Spleen (tissue), 11 donors: ENCODE measurements around the gene SMG6. TPM values are rescaled to one million over a fixed set of nuclear protein-coding genes. Genes with fewer than 3 reads are reported as not detected.
A peak's percentile ranks its signal among the peaks of the same experiment; 100 is the strongest.

ENCODE experiments used
- DNase-seq: peaks from one replicate; pipeline ENCODE4 v3.0.0-alpha.2; 2020
- H3K27ac ChIP-seq, 8 donors: fragments of 200-600 bp; sonication (generic) in 7 of 8; 1 replicate in 4 of 8; 2 replicates in 4 of 8; pipeline versions ENCODE4 v1.5.0 to v1.8.0; 2016 to 2021; ENCODE audit warnings: inconsistent platforms in 4 of 8, mild to moderate bottlenecking in 4 of 8, moderate library complexity in 1 of 8
- H3K27me3 ChIP-seq, 7 donors: fragments of 200-600 bp; sonication (generic) in 6 of 7; replicated peaks in 1 of 7; 1 replicate in 4 of 7; 2 replicates in 3 of 7; pipeline versions ENCODE4 v1.5.0 to v1.8.0; 2016 to 2021; ENCODE audit warnings: inconsistent platforms in 3 of 7, mild to moderate bottlenecking in 1 of 7
- H3K36me3 ChIP-seq, 6 donors: fragments of 200-600 bp; sonication (generic) in 5 of 6; 1 replicate in 4 of 6; 2 replicates in 2 of 6; pipeline versions ENCODE4 v1.5.0 to v1.8.0; 2016 to 2021; ENCODE audit warnings: inconsistent platforms in 2 of 6
- H3K4me1 ChIP-seq, 6 donors: fragments of 200-600 bp; sonication (generic) in 5 of 6; 1 replicate in 3 of 6; 2 replicates in 3 of 6; pipeline versions ENCODE4 v1.5.0 to v1.8.0; 2016 to 2021; ENCODE audit warnings: inconsistent platforms in 3 of 6
- H3K4me3 ChIP-seq, 8 donors: fragments of 200-600 bp; sonication (generic) in 7 of 8; 1 replicate in 4 of 8; 2 replicates in 4 of 8; pipeline versions ENCODE4 v1.5.0 to v1.8.0; 2016 to 2021; ENCODE audit warnings: inconsistent platforms in 4 of 8, mild to moderate bottlenecking in 4 of 8, moderate library complexity in 2 of 8
- H3K9me3 ChIP-seq, 8 donors: fragments of 200-600 bp; sonication (generic) in 7 of 8; 1 replicate in 4 of 8; 2 replicates in 4 of 8; pipeline versions ENCODE4 v1.5.0 to v1.8.0; 2016 to 2021; ENCODE audit warnings: inconsistent platforms in 4 of 8
- CTCF ChIP-seq, 11 experiments: fragments of 200-600 bp in 7 of 11; fragments of 450-650 bp in 4 of 11; sonication (generic) in 4 of 11; IDR thresholded peaks in 8 of 11; conservative IDR thresholded peaks in 3 of 11; 1 replicate in 7 of 11; 2 replicates in 4 of 11; pipeline versions ENCODE4 v1.4.0 to v1.8.0; 2016 to 2021; ENCODE audit warnings: antibody characterized with exemption in 11 of 11, inconsistent platforms in 4 of 11, mild to moderate bottlenecking in 1 of 11
- POLR2A ChIP-seq, 3 donors: fragments of 450-650 bp; IDR thresholded peaks; one replicate each; pipeline ENCODE4 v1.5.1; 2017; ENCODE audit warnings: antibody characterized with exemption in 3 of 3, mild to moderate bottlenecking in 1 of 3
- POLR2AphosphoS5 ChIP-seq, 3 donors: sonication (generic); formaldehyde crosslinking; IDR thresholded peaks; one replicate each; pipeline ENCODE4 v1.5.1; 2017; ENCODE audit warnings: antibody characterized with exemption in 3 of 3
- WGBS, 5 donors: extraction: QIAGEN DNeasy Blood & Tissue Kit in 3 of 5; methylation state at CpG; one replicate each; pipeline versions ENCODE4 v1.1.5 to v1.1.7; 2013 to 2018; 5-methylcytosine and 5-hydroxymethylcytosine counted together
- intact Hi-C: fragments of 100-400 bp; cut with DNase I; formaldehyde crosslinking; loops from one replicate; pipeline ENCODE4 v1.15.0; 2023; ENCODE audit warnings: low total_unique reads
- polyA plus RNA-seq, 3 donors: library from polyadenylated mRNA; stranded (reverse); fragments of 200-250 nt; gene quantifications; one replicate each; pipeline ENCODE4 v1.2.1, GENCODE V29; 2013
- total RNA-seq, 7 donors: library from RNA; depleted of rRNA in 3 of 7; stranded (reverse); fragments of >200 nt in 3 of 7; fragmentation: NEBNext Ultra II Directional in 4 of 7; extraction: Animal tissue kit (Norgen Biotek cat#: 25700) in 4 of 7; gene quantifications; one replicate each; pipeline versions ENCODE4 v1.1.0 to v1.2.1, GENCODE V29; 2016 to 2021
- donor health status: healthy with polysubstance abuse.
- donor health status: DM: no; HTN: no; CAD: no; lungs with moderate emphysema.
- donor health status: DM: no; HTN: no; CAD: no.
- donor health status: Bipolar disorder and iron deficiency.
- donor health status: healthy.
- donor health status: DM: no; HTN: no; CAD: no.
- donor health status: DM: yes; HTN: yes; CAD: no.

Gene SMG6
- total and polyA plus RNA-seq, 10 donors = 9.7 to 44.2 (median 28.0) TPM

GRCh38 chr17:2191227-2191626 is 112.4 kb downstream of the SMG6 start:
- Histone ChIP-seq H3K9me3 (no peaks in the 10 kb centered on the region), H3K4me1 (peaks cover 9 to 70% (median 30%) of the 10 kb centered on the region in 6 donors), H3K36me3 (peaks cover 0 to 51% (median 20%) of the 10 kb centered on the region in 6 donors), H3K27me3 (no peaks in the 10 kb centered on the region), H3K27ac (peak overlapping the region in 5 of 8 donors; percentile 3 to 66 (median 60)), H3K4me3 (no peak overlapping the region)
- no peak for TF ChIP-seq POLR2A (IDR thresholded peaks at IDR 0.05)
- 68 to 93% (median 83%) methylated on average over 6 of the region's 6 CpGs for WGBS, 5 donors
- no peak for DNase-seq
- intact Hi-C loops = no loop called here

- DNase-seq = no peak
- no peaks in the 10 kb centered on the region for H3K27me3 ChIP-seq
- peak in 1 of 3 donors; percentile 43 for TF ChIP-seq POLR2AphosphoS5 (IDR thresholded peaks at IDR 0.05)
- no peak for TF ChIP-seq CTCF (IDR thresholded peaks at IDR 0.05 in 8 of 11, conservative IDR thresholded peaks at IDR 0.05 in 3 of 11)
- H3K4me3 ChIP-seq = no peak overlapping the region
- H3K27ac ChIP-seq = peak overlapping the region; percentile 4 to 66 (median 60)
- H3K9me3 ChIP-seq = no peaks in the 10 kb centered on the region
- peaks cover 0 to 64% (median 29%) of the 10 kb centered on the region in 6 donors for H3K36me3 ChIP-seq
- 49 to 74% (median 61%) methylated on average over 4 of the region's 4 CpGs for WGBS, 5 donors
- intact Hi-C loops = no loop called here
- H3K4me1 ChIP-seq = peaks cover 9 to 58% (median 30%) of the 10 kb centered on the region in 6 donors
Measured at GRCh38 chr17:2190014-2190413, 113.6 kb downstream of the SMG6 start.

DNA sequence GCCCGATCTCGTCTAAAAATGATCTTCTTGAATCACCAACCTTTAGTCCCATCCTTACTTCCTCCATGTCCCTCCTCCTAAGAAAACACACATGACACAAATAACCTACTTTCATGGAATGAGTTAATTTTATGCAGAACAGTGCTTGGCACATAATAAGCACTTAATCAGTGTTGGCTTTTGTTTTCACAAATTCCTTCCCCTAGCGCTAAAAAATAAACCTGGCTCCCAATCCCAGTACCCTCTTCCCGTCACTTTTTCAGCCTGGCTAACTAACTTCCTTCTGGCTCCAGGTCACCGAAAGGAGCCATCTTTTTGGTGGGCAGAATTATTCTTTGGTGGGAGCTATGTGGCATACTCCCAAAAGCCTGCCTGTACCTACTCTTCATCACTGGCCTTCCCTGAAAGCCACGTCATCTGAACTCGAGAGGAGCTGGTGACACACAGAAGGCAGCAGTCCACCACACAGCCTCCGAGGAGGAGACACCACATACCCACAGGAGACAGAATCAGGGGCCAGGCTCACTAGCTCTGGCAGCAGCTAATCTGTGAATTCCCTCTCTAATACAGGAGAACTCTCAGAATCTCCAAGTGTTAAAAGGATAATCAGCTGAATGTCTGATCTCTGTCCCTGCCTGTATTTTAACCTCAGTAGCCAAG is 114.5 kb downstream of the SMG6 start:
- H3K9me3 ChIP-seq = no peaks in the 10 kb centered on the region
- H3K27me3 ChIP-seq = no peaks in the 10 kb centered on the region
- H3K4me1 ChIP-seq = peaks cover 9 to 52% (median 28%) of the 10 kb centered on the region in 6 donors
- H3K27ac ChIP-seq = peak overlapping the region; percentile 4 to 66 (median 60)
- H3K36me3 ChIP-seq = peaks cover 0 to 62% (median 25%) of the 10 kb centered on the region in 6 donors
- intact Hi-C loops = no loop called here
- no peak overlapping the region for H3K4me3 ChIP-seq
- TF ChIP-seq POLR2AphosphoS5 (IDR thresholded peaks at IDR 0.05) (no peak), CTCF (IDR thresholded peaks at IDR 0.05 in 8 of 11, conservative IDR thresholded peaks at IDR 0.05 in 3 of 11) (no peak), POLR2A (IDR thresholded peaks at IDR 0.05) (no peak)
- WGBS, 5 donors = 84 to 94% (median 88%) methylated on average over 8 of the region's 8 CpGs
- DNase-seq = no peak

DNA sequence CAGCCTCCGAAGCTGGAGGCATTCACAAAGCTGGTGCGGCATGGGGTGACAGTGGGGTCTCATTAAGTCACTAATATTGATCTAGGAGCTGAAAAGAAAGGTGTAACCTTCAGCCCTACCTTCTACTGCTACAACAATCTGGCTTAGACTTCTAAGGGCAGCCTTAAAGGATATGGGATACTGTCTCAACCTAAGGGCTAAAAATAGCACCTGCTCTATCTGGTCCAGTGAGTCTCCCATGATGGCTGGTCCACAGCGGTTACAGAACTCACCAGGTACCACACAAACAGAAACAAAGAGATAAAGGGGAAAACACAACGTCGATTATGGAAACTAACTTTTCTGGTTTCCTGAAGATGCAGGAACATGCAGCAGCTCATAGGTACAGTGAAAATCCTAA is 115.8 kb downstream of the SMG6 start:
- Histone ChIP-seq H3K36me3 (peaks cover 0 to 63% (median 27%) of the 10 kb centered on the region in 6 donors), H3K9me3 (no peaks in the 10 kb centered on the region), H3K27me3 (no peaks in the 10 kb centered on the region), H3K27ac (no peak overlapping the region), H3K4me3 (no peak overlapping the region), H3K4me1 (peaks cover 5 to 41% (median 21%) of the 10 kb centered on the region in 6 donors)
- WGBS, 5 donors = 79 to 93% (median 89%) methylated on average over 5 of the region's 5 CpGs
- intact Hi-C loops = no loop called here
- TF ChIP-seq CTCF (IDR thresholded peaks at IDR 0.05 in 8 of 11, conservative IDR thresholded peaks at IDR 0.05 in 3 of 11) = no peak
- TF ChIP-seq POLR2AphosphoS5 (IDR thresholded peaks at IDR 0.05) = no peak
- no peak for TF ChIP-seq POLR2A (IDR thresholded peaks at IDR 0.05)
- no peak for DNase-seq
